ENCODE data around the gene GDPD3. TPM values are rescaled to one million over a fixed set of nuclear protein-coding genes. Genes with fewer than 3 reads are reported as not detected.

Gene GDPD3, protein sequence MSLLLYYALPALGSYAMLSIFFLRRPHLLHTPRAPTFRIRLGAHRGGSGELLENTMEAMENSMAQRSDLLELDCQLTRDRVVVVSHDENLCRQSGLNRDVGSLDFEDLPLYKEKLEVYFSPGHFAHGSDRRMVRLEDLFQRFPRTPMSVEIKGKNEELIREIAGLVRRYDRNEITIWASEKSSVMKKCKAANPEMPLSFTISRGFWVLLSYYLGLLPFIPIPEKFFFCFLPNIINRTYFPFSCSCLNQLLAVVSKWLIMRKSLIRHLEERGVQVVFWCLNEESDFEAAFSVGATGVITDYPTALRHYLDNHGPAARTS
- total RNA-seq, result 1.9 TPM

DNA sequence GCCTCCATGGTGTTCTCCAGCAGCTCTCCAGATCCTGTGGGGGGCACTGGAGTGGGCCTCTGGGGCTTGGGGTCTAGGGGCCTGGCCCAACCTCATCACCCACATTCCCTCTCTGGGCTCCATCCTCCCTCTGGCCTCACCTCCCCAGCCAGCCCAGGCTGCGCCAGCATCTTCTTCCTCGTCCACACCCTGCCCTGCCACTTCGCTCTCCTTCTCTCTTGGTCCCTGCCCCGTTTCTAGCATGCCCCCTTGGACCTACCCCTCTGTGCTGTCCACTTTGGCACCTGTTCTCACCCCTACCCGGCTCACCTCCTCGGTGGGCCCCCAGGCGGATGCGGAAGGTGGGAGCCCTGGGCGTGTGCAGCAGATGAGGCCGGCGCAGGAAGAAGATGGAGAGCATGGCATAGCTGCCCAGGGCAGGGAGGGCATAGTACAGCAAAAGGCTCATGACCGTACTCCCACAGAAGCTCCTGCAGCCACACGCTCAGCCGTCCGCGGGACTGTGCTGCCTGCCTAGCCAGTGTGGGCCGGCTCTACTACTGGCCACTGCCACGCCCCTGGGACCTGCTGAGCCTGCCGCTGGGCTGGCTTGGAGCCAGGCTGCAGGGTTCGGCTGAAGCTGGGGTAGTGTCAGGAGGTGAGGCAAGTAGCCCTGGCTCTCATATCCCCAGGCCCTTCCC lies at the start of gene GDPD3:
TSS of gene GDPD3 (minus strand) at position 507 of the 680 bp plus-strand sequence. CDS start at position 448, 59 bp downstream.

DNA sequence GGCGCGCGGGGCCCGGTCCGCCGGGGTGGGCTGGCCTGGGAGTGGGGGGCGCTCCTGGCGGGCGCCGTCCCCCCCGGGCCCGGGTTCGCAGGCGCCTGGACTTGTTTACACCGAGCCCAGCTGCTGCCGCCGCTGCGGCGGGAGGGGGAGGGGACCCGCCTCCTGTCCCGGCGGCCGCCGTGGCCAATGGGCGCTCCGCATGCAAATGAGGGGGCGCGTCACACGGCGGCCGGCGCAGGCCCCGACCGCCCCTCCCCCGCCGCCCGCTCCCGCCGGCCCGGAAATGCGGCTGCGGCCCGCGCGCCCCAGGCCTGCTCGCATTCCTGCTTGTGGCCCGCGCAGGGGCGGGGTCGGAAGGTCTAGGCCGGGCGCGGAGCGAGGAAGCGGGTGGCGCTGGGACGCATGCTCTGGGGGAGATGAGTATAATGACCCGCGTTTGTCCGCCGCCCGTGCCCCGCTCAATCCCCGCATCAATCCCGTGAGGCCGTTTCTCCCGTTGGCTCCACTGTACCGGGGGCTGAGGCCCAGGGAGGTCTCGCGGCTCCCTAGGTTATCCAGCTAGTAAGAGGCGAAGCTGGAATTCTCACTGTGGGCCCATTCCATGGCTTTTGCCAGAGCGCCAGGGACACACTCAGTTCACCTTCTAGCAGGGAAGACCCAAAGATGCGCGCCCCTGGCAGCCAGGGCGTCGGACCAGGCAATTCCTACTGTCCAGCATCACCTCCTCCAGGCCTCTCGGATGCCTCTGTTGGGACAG lies 17.1 kb downstream of the GDPD3 start, which contains the start of gene YPEL3:
TSS of gene YPEL3 (minus strand) at position 109 of the 757 bp plus-strand sequence. CDS start 731 bp downstream, outside the sequence.

DNA sequence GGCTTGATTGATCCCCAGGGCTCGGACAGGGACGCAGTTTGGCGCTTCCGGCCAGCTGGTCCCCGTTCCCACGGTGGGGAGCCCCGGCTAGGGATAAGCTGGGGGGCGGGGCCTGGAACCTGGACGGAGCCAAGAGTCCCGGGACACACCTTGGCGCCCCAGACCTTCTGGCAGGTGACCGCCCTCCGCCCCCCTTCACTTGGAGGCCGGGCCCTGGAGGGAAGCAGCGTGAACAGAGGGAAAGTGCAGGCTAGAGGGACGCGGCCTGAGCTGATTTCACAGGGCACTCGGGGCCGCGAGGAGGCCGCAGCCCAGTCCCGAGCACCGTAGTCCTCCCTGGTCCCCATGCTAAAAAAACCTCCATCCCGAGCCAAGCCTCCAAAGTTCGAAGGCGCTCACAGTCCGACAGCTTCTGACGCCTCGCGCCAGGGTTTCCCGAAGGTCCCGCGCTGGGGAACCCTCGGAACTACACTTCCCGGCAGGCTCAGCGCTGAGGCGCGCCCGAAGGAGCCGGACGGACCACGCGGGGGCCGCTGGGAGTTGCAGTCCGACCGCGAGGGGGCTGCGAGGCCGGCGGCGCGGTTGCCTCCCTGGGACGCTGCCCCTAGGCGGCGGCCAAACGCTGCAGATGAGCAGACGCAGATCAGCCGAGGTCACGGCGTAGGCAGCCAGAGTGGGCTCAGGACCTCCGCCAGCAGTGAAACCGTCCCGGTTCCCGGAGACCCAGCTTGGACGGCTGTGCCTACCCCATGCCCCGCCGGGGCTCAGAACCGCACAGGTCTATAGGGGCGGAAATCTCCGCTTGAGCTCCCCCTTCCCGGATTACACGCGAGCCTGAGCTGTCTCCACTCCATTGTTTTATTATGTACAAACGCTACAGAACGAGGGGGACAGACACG lies 21.6 kb downstream of the GDPD3 start, which contains the start of gene TBX6:
TSS of gene TBX6 (minus strand) at position 451 of the 899 bp plus-strand sequence. CDS start 731 bp downstream, outside the sequence.

DNA sequence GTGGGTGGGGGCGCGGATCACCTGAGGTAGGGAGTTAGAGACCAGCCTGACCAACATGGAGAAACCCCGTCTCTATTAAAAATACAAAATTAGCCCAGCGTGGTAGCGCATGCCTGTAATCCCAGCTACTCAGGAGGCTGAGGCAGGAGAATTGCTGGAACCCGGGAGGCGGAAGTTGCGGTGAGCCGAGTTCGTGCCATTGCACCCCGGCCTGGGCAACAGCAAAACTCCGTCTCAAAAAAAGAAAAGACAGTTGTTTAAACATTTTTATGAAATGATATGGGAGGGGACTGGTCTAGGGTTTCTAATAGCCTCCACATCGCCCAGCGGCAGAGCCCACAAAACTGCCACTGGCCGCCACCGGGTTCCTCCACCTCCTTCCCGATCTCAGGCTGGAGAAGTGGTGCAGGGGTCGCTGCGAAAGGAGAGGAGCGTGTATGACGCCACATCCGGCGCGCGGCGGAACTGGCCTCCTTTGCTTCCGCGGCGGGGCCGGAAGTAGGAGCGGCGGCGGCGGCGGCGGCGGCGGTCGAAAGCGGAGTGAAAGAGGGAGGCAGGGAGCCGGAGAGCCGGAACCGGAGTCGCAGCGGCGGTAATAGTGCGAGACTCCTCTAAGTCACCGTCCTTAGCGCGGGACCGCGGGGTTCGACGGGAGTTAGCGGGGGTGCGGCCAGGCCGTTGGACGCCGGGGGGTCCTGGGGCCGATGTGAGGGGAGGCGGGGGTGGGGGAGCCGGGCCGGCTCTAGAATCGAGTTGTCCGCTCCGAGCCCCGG lies 37.6 kb downstream of the GDPD3 start, which contains the start of gene PPP4C:
TSS of gene PPP4C (plus strand) at position 492 of the 773 bp plus-strand sequence. CDS start 384 bp downstream, outside the sequence.

DNA sequence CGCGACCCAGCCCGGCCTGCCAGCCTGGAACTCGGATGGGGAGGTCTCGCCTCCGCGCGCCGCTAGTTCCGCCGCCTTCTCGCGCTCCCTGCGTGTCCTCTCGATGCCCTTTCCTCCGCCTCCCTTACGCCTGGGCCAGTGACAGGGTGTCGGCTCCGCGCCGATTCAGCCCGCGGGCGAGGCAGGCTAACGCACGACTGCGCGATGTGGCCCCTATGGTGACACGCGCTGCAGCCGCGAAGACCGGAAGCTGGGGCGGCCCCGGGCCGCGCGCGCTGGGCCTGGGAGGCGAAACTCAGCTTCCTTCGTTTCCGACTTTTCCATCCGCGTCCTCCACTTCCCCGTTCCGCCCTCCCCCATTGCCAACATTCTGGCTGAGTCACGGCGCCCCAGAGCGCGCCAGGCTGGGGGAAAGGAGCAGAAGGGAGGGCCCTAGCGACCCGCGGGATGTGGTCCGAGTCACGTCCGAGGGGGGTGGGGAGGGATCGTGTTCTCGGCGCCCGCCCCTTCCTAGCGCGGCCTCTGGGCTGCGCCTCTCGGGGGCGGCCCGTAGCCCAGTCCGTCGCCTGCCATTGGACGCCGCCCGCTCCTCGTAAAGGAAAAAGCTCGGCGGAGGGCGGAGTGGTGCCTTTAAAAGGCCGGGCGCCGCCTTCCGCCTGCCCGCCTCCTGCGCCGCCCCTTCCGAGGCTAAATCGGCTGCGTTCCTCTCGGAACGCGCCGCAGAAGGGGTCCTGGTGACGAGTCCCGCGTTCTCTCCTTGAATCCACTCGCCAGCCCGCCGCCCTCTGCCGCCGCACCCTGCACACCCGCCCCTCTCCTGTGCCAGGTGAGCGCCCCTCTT lies 48.0 kb downstream of the GDPD3 start, which contains the start of gene ALDOA:
TSS of gene ALDOA (plus strand) at position 659 of the 841 bp plus-strand sequence. CDS start 1,138 bp downstream, outside the sequence.

Other genes with a start within 250 kb of the GDPD3 start
- 52.0 TPM for gene SEZ6L2, start 214.0 kb downstream of the GDPD3 start, total RNA-seq
- gene ASPHD1, start 213.0 kb downstream of the GDPD3 start, total RNA-seq, result 13.1 TPM
- 36.6 TPM for gene KCTD13, start 187.3 kb downstream of the GDPD3 start, total RNA-seq
- 25.4 TPM for gene TMEM219, start 151.5 kb downstream of the GDPD3 start, total RNA-seq
- 55.4 TPM for gene TAOK2, start 139.7 kb downstream of the GDPD3 start, total RNA-seq
- gene HIRIP3, start 117.9 kb downstream of the GDPD3 start, total RNA-seq, result 18.8 TPM
- gene INO80E, start 117.3 kb downstream of the GDPD3 start, total RNA-seq, result 22.8 TPM
- 17.2 TPM for gene DOC2A, start 102.5 kb downstream of the GDPD3 start, total RNA-seq
- not detected for gene C16orf92, start 90.3 kb downstream of the GDPD3 start, total RNA-seq
- gene TLCD3B, start 82.3 kb downstream of the GDPD3 start, total RNA-seq, result 24.4 TPM
- 89.8 TPM for gene ALDOA, start 47.8 kb downstream of the GDPD3 start, total RNA-seq
- 60.4 TPM for gene PPP4C, start 37.5 kb downstream of the GDPD3 start, total RNA-seq
- 0.31 TPM for gene TBX6, start 21.6 kb downstream of the GDPD3 start, total RNA-seq
- 29.1 TPM for gene YPEL3, start 17.3 kb downstream of the GDPD3 start, total RNA-seq
- 26.0 TPM for gene MAPK3, start 9.7 kb upstream of the GDPD3 start, total RNA-seq
- gene CORO1A, start 70.1 kb upstream of the GDPD3 start, total RNA-seq, result 26.3 TPM
- 16.9 TPM for gene BOLA2B, start 80.1 kb upstream of the GDPD3 start, total RNA-seq
- gene SLX1A, start 80.3 kb upstream of the GDPD3 start, total RNA-seq, result 27.2 TPM
- gene SULT1A3, start 85.7 kb upstream of the GDPD3 start, total RNA-seq, result 7.8 TPM
- gene NPIPB13, start 134.9 kb upstream of the GDPD3 start, total RNA-seq, result 8.5 TPM
- gene CD2BP2, start 241.8 kb upstream of the GDPD3 start, total RNA-seq, result 42.9 TPM